GM23338 (cell line): Measurements from ENCODE around the gene PRDM11. TPM values are rescaled to one million over a fixed set of nuclear protein-coding genes. Genes with fewer than 3 reads are reported as not detected.

Experiments
- ATAC-seq: fragments of 200-7000 bp; cut with Tn5 transposase; 3 replicates; pipeline ENCODE4 v1.9.1; 2020
- DNase-seq: peaks from one replicate; pipeline ENCODE4 v3.0.0-alpha.2; 2015; ENCODE audit warnings: low spot score
- H2AFZ ChIP-seq: fragments of 200-600 bp; sonication (generic); 2 replicates; pipeline ENCODE4 v1.8.0; 2016; ENCODE audit warnings: antibody characterized with exemption, mild to moderate bottlenecking, moderate library complexity
- H3F3A ChIP-seq: fragments of 200-600 bp; sonication (generic); replicated peaks from 2 replicates; pipeline ENCODE4 v1.8.0; 2017; ENCODE audit warnings: antibody characterized with exemption, mixed run types, low read depth
- H3K27ac ChIP-seq: fragments of 200-600 bp; sonication (generic); 2 replicates; pipeline ENCODE4 v1.6.1; 2016; ENCODE audit warnings: low read depth
- H3K27me3 ChIP-seq: fragments of 200-600 bp; sonication (generic); 2 replicates; pipeline ENCODE4 v1.8.0; 2016; ENCODE audit warnings: mild to moderate bottlenecking, mixed run types, moderate library complexity; ENCODE audit not compliant: insufficient read depth
- H3K36me3 ChIP-seq: fragments of 200-600 bp; sonication (generic); 2 replicates; pipeline ENCODE4 v1.8.0; 2016; ENCODE audit warnings: mild to moderate bottlenecking; ENCODE audit not compliant: insufficient read depth
- H3K4me1 ChIP-seq: fragments of 200-600 bp; sonication (generic); 2 replicates; pipeline ENCODE4 v1.8.0; 2016; ENCODE audit warnings: mild to moderate bottlenecking, moderate library complexity; ENCODE audit not compliant: insufficient read depth
- H3K4me2 ChIP-seq: fragments of 200-600 bp; sonication (generic); 2 replicates; pipeline ENCODE4 v1.7.1; 2017; ENCODE audit warnings: mixed run types
- H3K4me3 ChIP-seq: fragments of 200-600 bp; sonication (generic); 2 replicates; pipeline ENCODE4 v1.6.1; 2016; ENCODE audit warnings: mixed run types
- H3K79me2 ChIP-seq: fragments of 200-600 bp; sonication (generic); replicated peaks from 2 replicates; pipeline ENCODE4 v1.8.0; 2017; ENCODE audit warnings: mild to moderate bottlenecking; ENCODE audit not compliant: insufficient read depth
- H3K9me2 ChIP-seq: fragments of 200-600 bp; sonication (generic); 2 replicates; pipeline ENCODE4 v1.8.0; 2017; ENCODE audit not compliant: insufficient read depth
- H4K20me1 ChIP-seq: fragments of 200-600 bp; sonication (generic); replicated peaks from 2 replicates; pipeline ENCODE4 v1.8.0; 2017; ENCODE audit warnings: mild to moderate bottlenecking; ENCODE audit not compliant: insufficient read depth
- H3K27ac Mint-ChIP-seq: 2 replicates; pipeline ENCODE4 v1.8.0; 2020; ENCODE audit warnings: inconsistent platforms, mild to moderate bottlenecking, moderate library complexity, mixed read lengths
- H3K27me3 Mint-ChIP-seq: 3 replicates; pipeline ENCODE4 v1.8.0; 2022; ENCODE audit warnings: low read depth, mild to moderate bottlenecking, moderate library complexity, mixed read lengths, inconsistent platforms; ENCODE audit not compliant: insufficient read depth, poor library complexity
- H3K36me3 Mint-ChIP-seq: 3 replicates; pipeline ENCODE4 v1.8.0; 2021; ENCODE audit warnings: low read depth, mild to moderate bottlenecking, inconsistent platforms, moderate library complexity, mixed read lengths
- H3K4me1 Mint-ChIP-seq: 3 replicates; pipeline ENCODE4 v1.8.0; 2020; ENCODE audit warnings: mild to moderate bottlenecking, inconsistent platforms, mixed read lengths
- H3K4me3 Mint-ChIP-seq: 3 replicates; pipeline ENCODE4 v1.8.0; 2021; ENCODE audit warnings: moderate library complexity, mild to moderate bottlenecking, inconsistent platforms, mixed read lengths
- H3K9me3 Mint-ChIP-seq: 3 replicates; pipeline ENCODE4 v1.8.0; 2020; ENCODE audit warnings: moderate library complexity, mild to moderate bottlenecking, inconsistent platforms, mixed read lengths
- EZH2 ChIP-seq: fragments of 200-600 bp; sonication (generic); IDR thresholded peaks from one replicate; pipeline ENCODE4 v1.8.0; 2017; ENCODE audit warnings: antibody characterized with exemption, mild to moderate bottlenecking, low read depth; ENCODE audit not compliant: unreplicated experiment
- NANOG ChIP-seq: IDR thresholded peaks from 2 replicates; pipeline ENCODE4 v1.6.1; 2016; ENCODE audit warnings: antibody characterized with exemption, borderline replicate concordance
- POLR2AphosphoS5 ChIP-seq: IDR thresholded peaks from 2 replicates; pipeline ENCODE4 v1.6.1; 2016; ENCODE audit warnings: antibody characterized with exemption, low read depth
- REST ChIP-seq: IDR thresholded peaks from one replicate; pipeline ENCODE4 v1.6.1; 2018; ENCODE audit warnings: antibody characterized with exemption; ENCODE audit not compliant: unreplicated experiment
- ZNF462 ChIP-seq: fragments of 250-450 bp; sonication (Bioruptor Pico); IDR thresholded peaks from 2 replicates; pipeline ENCODE4 v1.5.0; 2020; ENCODE audit warnings: mild to moderate bottlenecking, moderate library complexity
- polyA plus RNA-seq: library from polyadenylated mRNA; unstranded; fragments of >200 nt; fragmentation: Nextera tagmentation; extraction: Ambion mirVana; gene quantifications from 2 replicates; pipeline ENCODE4 v1.2.1, GENCODE V29; 2016
- total RNA-seq: library from RNA; depleted of rRNA; stranded (reverse); fragments of >200 nt; shearing (Covaris generic); gene quantifications from 2 replicates; pipeline ENCODE4 v1.2.3, GENCODE V29; 2014

The PRDM11 gene
- total and polyA plus RNA-seq, 2 experiments from 2014 or later = 0.97 to 10.4 TPM

GRCh38 chr11:45278714-45279113 lies 132.3 kb downstream of the PRDM11 start:
- Mint-ChIP-seq H3K9me3 (peaks cover 19% of the 10 kb centered on the region), H3K36me3 (peaks cover 19% of the 10 kb centered on the region), H3K4me1 (peaks cover 14% of the 10 kb centered on the region), H3K27ac (no peak overlapping the region), H3K4me3 (no peak overlapping the region), H3K27me3 (peaks cover 2% of the 10 kb centered on the region)
- peaks cover 7% of the 10 kb centered on the region; the same call in 1 of the 2 replicates for H3K4me1 ChIP-seq
- DNase-seq = no peak
- H4K20me1 ChIP-seq = no peaks in the 10 kb centered on the region
- no peak overlapping the region for H2AFZ ChIP-seq
- H3K27ac ChIP-seq = no peak overlapping the region
- H3K9me2 ChIP-seq = no peaks in the 10 kb centered on the region
- no peak overlapping the region for H3K4me2 ChIP-seq
- H3F3A ChIP-seq = 0 out of 2 replicates have a peak, but pooled peaks cover 2% of the 10 kb centered on the region
- H3K36me3 ChIP-seq = no peaks in the 10 kb centered on the region
- H3K4me3 ChIP-seq = no peak overlapping the region
- no peaks in the 10 kb centered on the region for H3K27me3 ChIP-seq
- ATAC-seq = no peak
- TF ChIP-seq REST (no peak), NANOG (no peak), POLR2AphosphoS5 (no peak), ZNF462 (CRISPR knock-in tag) (no peak), EZH2 (no peak)
- no peaks in the 10 kb centered on the region; the same call in 1 of the 2 replicates for H3K79me2 ChIP-seq
